ENCODE results near the gene GCHFR. TPM values are rescaled to one million over a fixed set of nuclear protein-coding genes. Genes with fewer than 3 reads are reported as not detected.

Gene GCHFR
- total and polyA plus RNA-seq, 2 donors, result 2.9 to 28.7 TPM

- peaks cover 3% of the 10 kb centered on the region for H3K36me3 ChIP-seq (ENCODE audit: insufficient read depth)
- no peak overlapping the region for H3K4me3 ChIP-seq (ENCODE audit: low read depth, low read length)
- DNase-seq (ENCODE audit: extremely low spot score), result no peak
- WGBS, result 96% methylated on average over 14 of the region's 14 CpGs
- no peak overlapping the region for H3K27ac ChIP-seq (ENCODE audit: low read depth)
- no peaks in the 10 kb centered on the region for H3K4me1 ChIP-seq (ENCODE audit: insufficient read depth)
These were observed 12.1 kb downstream of the GCHFR start for GRCh38 chr15:40775740-40776536.

- H3K4me1 ChIP-seq (ENCODE audit: insufficient read depth), result no peaks in the 10 kb centered on the region
- no peak overlapping the region for H3K4me3 ChIP-seq (ENCODE audit: low read depth, low read length)
- WGBS, result 84% methylated on average over 11 of the region's 11 CpGs
- H3K36me3 ChIP-seq (ENCODE audit: insufficient read depth), result peaks cover 3% of the 10 kb centered on the region
- H3K27ac ChIP-seq (ENCODE audit: low read depth), result no peak overlapping the region
- no peak for DNase-seq (ENCODE audit: extremely low spot score)
These were observed 12.8 kb downstream of the GCHFR start for GRCh38 chr15:40776537-40777141.

- H3K27ac ChIP-seq (ENCODE audit: low read depth), result no peak overlapping the region
- peaks cover 2% of the 10 kb centered on the region for H3K4me1 ChIP-seq (ENCODE audit: insufficient read depth)
- no peak overlapping the region for H3K4me3 ChIP-seq (ENCODE audit: low read depth, low read length)
- 75% methylated on average over 8 of the region's 8 CpGs for WGBS
- H3K36me3 ChIP-seq (ENCODE audit: insufficient read depth), result no peaks in the 10 kb centered on the region
- no peak for DNase-seq (ENCODE audit: extremely low spot score)
These were observed 18.9 kb downstream of the GCHFR start for GRCh38 chr15:40782609-40783227.

GRCh38 chr15:40785164-40785563 lies 21.3 kb downstream of the GCHFR start:
- 71% methylated on average over 3 of the region's 3 CpGs for WGBS
- Histone ChIP-seq H3K4me3 (ENCODE audit: low read depth, low read length) (no peak overlapping the region), H3K4me1 (ENCODE audit: insufficient read depth) (peaks cover 8% of the 10 kb centered on the region), H3K36me3 (ENCODE audit: insufficient read depth) (no peaks in the 10 kb centered on the region), H3K27ac (ENCODE audit: low read depth) (peak overlapping the region; percentile 48)
- no peak for DNase-seq (ENCODE audit: extremely low spot score)

GRCh38 chr15:40785814-40786213 lies 21.9 kb downstream of the GCHFR start:
- no peak for DNase-seq (ENCODE audit: extremely low spot score)
- Histone ChIP-seq H3K4me3 (ENCODE audit: low read depth, low read length) (no peak overlapping the region), H3K36me3 (ENCODE audit: insufficient read depth) (no peaks in the 10 kb centered on the region), H3K27ac (ENCODE audit: low read depth) (peak overlapping the region; percentile 48), H3K4me1 (ENCODE audit: insufficient read depth) (peaks cover 8% of the 10 kb centered on the region)
- WGBS, result 58% methylated on average over 2 of the region's 2 CpGs

- Histone ChIP-seq H3K36me3 (ENCODE audit: insufficient read depth) (no peaks in the 10 kb centered on the region), H3K27ac (ENCODE audit: low read depth) (peak overlapping the region; percentile 73), H3K4me1 (ENCODE audit: insufficient read depth) (peaks cover 8% of the 10 kb centered on the region), H3K4me3 (ENCODE audit: low read depth, low read length) (no peak overlapping the region)
- WGBS, result 52% methylated on average over 4 of the region's 4 CpGs
- no peak for DNase-seq (ENCODE audit: extremely low spot score)
These were observed 23.5 kb downstream of the GCHFR start for GRCh38 chr15:40787344-40787841.

GRCh38 chr15:40787991-40788390 lies 24.1 kb downstream of the GCHFR start:
- no peak overlapping the region for H3K27ac ChIP-seq (ENCODE audit: low read depth)
- WGBS, result 64% methylated on average over 6 of the region's 6 CpGs
- H3K4me3 ChIP-seq (ENCODE audit: low read depth, low read length), result no peak overlapping the region
- no peaks in the 10 kb centered on the region for H3K36me3 ChIP-seq (ENCODE audit: insufficient read depth)
- H3K4me1 ChIP-seq (ENCODE audit: insufficient read depth), result peaks cover 8% of the 10 kb centered on the region
- no peak for DNase-seq (ENCODE audit: extremely low spot score)

GRCh38 chr15:40789119-40789518 lies 25.3 kb downstream of the GCHFR start:
- Histone ChIP-seq H3K36me3 (ENCODE audit: insufficient read depth) (no peaks in the 10 kb centered on the region), H3K4me1 (ENCODE audit: insufficient read depth) (peaks cover 8% of the 10 kb centered on the region), H3K27ac (ENCODE audit: low read depth) (no peak overlapping the region), H3K4me3 (ENCODE audit: low read depth, low read length) (no peak overlapping the region)
- WGBS, result 75% methylated on average over 5 of the region's 5 CpGs
- DNase-seq (ENCODE audit: extremely low spot score), result no peak

GRCh38 chr15:40789999-40790398 lies 26.1 kb downstream of the GCHFR start:
- Histone ChIP-seq H3K4me3 (ENCODE audit: low read depth, low read length) (no peak overlapping the region), H3K36me3 (ENCODE audit: insufficient read depth) (no peaks in the 10 kb centered on the region), H3K27ac (ENCODE audit: low read depth) (no peak overlapping the region), H3K4me1 (ENCODE audit: insufficient read depth) (peaks cover 8% of the 10 kb centered on the region)
- DNase-seq (ENCODE audit: extremely low spot score), result no peak
- whole genome bisulfite sequencing, result 95% methylated on average over 8 of the region's 8 CpGs

GRCh38 chr15:40790718-40791117 lies 26.9 kb downstream of the GCHFR start:
- Histone ChIP-seq H3K27ac (ENCODE audit: low read depth) (no peak overlapping the region), H3K4me1 (ENCODE audit: insufficient read depth) (peaks cover 7% of the 10 kb centered on the region), H3K36me3 (ENCODE audit: insufficient read depth) (no peaks in the 10 kb centered on the region), H3K4me3 (ENCODE audit: low read depth, low read length) (no peak overlapping the region)
- 62% methylated on average over 3 of the region's 3 CpGs for WGBS
- no peak for DNase-seq (ENCODE audit: extremely low spot score)

GRCh38 chr15:40792394-40792793 lies 28.5 kb downstream of the GCHFR start:
- DNase-seq (ENCODE audit: extremely low spot score), result no peak

GRCh38 chr15:40793216-40793989 lies 29.5 kb downstream of the GCHFR start:
- Histone ChIP-seq H3K36me3 (ENCODE audit: insufficient read depth) (no peaks in the 10 kb centered on the region), H3K4me1 (ENCODE audit: insufficient read depth) (peaks cover 6% of the 10 kb centered on the region), H3K27ac (ENCODE audit: low read depth) (no peak overlapping the region), H3K4me3 (ENCODE audit: low read depth, low read length) (no peak overlapping the region)
- no peak for DNase-seq (ENCODE audit: extremely low spot score)
- 76% methylated on average over 9 of the region's 9 CpGs for WGBS

More at GRCh38 chr15:40792394-40792793, 28.5 kb downstream of the GCHFR start:
- H3K27ac ChIP-seq (ENCODE audit: low read depth), result no peak overlapping the region
- H3K36me3 ChIP-seq (ENCODE audit: insufficient read depth), result no peaks in the 10 kb centered on the region
- peaks cover 6% of the 10 kb centered on the region for H3K4me1 ChIP-seq (ENCODE audit: insufficient read depth)
- no peak overlapping the region for H3K4me3 ChIP-seq (ENCODE audit: low read depth, low read length)
- 80% methylated on average over 3 of the region's 3 CpGs for WGBS

GRCh38 chr15:40796041-40796440 lies 32.2 kb downstream of the GCHFR start:
- H3K4me1 ChIP-seq (ENCODE audit: insufficient read depth), result no peaks in the 10 kb centered on the region
- H3K4me3 ChIP-seq (ENCODE audit: low read depth, low read length), result no peak overlapping the region
- WGBS, result 71% methylated on average over 2 of the region's 2 CpGs
- H3K27ac ChIP-seq (ENCODE audit: low read depth), result no peak overlapping the region
- H3K36me3 ChIP-seq (ENCODE audit: insufficient read depth), result no peaks in the 10 kb centered on the region
- no peak for DNase-seq (ENCODE audit: extremely low spot score)
